Kidney capillary endothelial cell (primary cell): ENCODE measurements around the gene KRT74.

Experiments used
- DNase-seq: peaks from one replicate; pipeline ENCODE4 v3.0.0-alpha.2; 2018; ENCODE audit warnings: low spot score

KRT74 gene

DNA sequence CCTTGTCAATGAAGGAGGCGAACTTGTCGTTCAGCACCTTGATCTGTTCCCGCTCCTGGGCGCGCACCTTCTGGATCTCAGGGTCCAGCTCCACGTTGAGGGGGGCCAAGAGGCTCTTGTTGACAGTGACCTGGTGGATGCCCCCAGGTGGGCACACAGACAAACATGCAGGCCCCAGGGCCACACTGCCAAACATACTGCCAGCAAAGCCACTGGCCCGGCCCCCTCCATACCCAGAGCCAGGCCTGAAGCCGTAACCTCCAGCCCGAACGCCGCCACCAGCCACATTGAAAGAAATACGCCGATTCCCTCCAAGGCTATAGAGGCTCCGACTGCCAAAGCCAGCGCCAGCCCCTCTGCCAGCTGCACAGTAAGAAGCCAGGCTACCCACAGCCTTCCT is 337 bp downstream of the KRT74 start:
- DNase-seq = no peak

DNA sequence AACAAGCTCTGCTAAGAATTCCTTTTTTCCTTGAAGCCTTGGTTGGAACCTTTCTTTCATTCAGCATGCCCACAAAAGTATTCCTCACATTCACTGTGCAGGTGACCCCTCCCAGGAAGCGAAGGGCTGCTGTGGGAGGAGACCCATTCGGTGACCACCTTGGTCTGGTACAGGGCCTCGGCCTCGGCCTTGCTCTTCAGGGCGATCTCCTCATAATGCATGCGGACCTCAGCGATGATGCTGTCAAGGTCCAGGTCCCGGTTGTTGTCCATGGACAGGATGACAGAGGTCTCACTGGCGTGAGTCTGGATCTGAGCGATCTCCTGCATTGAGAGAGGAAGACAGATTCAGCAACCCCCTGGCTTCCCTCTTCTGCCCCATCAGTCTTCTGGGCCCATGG is 3.1 kb downstream of the KRT74 start:
- DNase-seq = no peak

DNA sequence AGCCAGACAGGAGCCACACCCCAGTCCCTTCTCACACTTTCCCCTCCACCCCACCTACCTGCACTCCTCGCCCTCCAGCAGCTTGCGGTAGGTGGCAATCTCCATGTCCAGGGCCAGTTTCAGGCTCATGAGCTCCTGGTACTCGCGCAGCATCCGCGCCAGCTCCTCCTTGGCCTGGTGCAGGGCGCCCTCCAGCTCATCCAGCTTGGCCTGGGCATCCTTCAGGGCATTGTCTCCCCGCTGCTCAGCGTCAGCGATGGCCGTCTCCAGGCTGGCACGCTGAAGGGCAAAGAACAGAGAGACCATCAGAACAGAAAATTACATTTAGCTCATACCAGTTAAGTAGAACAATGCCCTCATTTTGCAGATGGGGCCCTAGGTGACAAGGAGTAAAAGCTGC is 5.5 kb downstream of the KRT74 start:
- DNase-seq = no peak

DNA sequence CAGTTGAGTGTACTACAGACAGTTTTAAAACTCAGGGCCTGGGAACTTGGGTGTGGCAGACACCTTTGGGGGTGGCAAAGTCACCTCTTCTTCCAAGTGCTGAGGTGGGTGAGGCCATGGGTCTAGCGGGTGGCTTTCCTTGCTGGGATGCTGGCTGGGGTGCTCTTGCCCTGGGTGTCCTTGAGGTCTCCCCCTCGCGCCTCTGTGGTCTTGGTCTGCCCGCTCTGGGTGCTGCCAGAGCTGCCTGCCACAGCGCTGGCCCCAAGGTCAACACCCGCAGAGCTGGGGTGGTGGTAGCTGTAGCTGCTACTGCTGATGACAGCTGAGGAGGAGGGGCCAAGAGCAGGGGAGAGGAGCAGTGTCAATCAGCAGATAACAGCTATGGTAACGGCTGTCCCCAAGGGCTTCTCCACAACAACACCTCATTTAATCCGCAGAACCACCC is 6.8 kb downstream of the KRT74 start:
- DNase-seq = no peak

DNA sequence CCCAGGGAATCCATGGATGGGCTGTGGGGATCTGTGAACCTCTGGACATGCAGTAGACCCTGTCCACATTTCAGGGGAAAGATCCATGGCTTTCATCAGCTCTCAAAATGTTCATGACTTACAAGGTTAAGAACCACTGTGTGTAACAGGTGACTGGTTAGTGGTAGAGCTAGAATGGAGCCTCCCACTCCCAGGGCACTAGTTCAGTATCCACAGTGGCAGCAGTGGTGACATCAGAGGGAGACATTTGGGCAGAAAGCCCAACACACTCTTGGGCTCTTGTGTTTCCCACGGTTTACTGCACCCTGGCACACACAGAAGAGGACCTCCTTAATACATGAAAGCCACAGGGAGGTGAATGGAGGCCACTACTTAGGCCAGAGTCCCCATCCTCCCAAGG is 9.1 kb downstream of the KRT74 start:
- no peak for DNase-seq

DNA sequence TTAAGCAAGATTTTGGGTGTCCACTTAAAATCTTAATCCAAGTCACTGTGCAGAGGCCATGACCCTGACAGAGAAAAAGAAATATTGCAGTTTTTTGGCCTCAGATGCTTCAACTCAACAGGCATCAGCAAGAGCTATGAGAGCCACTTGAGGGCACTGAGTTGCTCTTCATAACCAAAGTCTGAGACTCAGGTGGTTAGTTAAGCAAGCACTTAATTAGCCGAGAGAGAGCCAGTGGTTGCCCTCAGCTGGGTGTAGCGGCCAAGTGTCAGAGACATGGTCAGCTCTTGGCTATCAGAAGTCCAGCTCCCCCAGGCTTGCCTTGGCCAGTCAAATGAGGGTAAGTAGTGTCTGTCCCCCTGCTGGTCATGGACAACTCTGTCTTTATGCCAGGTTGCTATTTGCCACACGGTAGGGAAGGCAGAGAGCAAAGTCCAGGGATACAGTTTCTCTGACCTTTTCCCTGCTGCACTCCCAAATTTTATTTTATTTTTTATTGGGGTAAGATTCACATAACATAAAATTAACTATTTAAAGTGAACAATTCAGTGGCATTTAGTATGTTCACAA is 11.7 kb downstream of the KRT74 start:
- DNase-seq = no peak

DNA sequence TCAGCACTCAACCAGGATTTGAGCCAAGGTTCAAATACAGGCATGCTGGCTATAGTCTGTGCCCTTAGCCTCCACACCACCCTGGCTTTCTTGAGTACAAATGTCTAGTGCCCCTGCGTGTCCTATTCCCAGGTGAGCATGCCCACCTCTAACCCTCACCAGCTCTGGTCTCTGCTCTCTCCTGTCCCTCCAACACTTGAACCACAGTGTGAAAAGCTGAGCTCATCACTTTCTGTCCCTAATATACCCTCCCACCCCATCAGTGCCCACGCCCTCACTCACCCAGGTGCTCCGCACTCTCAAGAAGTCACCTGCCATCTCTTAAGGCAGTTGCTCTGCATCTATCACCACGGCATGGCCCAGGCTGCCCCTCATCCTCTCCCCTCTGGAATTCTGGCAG is 13.7 kb downstream of the KRT74 start:
- no peak for DNase-seq

DNA sequence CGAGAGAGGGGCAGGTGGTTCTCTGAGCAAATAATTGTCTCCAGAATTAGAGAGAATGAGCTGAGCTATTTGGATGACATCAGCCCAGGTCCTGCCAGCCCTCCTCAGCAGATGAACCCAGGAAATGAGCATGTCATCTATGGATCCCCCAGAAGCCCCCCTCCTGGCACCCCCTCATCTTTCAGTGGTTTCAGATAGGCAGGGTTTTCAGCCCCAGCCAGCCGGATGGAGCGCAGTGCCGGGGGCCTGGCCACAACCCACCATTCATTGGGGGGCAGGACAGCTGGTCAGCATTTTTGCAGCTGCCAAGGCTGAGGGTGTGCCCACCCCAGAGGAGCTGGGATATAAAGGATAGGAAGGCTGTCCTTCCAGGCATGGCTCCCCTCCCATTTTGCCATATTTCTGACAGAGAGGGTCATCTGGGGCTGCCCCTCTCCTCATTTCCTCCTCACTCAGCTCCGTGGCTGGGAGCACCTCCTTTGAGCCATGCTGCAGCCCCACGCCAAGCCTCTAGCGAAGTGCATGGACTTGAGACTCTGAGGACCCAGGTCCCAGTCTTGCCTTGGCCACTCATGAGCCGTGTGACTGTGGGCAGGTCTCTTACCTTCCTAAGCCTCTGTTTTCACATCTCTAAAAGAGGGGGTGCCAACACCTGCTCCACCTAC is 14.7 kb downstream of the KRT74 start:
- no peak for DNase-seq

DNA sequence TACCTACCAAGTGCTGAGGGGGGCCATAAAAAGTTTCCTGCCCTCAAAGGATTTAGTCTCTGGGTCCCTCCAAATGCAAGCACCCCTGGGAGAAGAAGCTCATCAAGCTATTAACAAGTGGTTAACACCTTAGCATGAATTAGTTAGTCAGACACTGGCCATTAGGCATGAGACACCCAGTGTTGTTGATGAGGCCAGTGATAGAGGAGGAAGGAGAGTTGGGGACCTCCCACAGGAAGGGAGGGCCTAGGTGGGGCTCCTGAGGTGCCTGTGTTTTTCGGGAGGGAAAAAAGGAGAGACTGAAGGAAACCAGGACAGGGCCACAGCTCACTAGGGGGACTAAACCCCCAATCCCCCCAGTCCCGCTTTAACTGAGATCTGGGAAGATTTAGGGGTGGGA is 16.2 kb downstream of the KRT74 start:
- DNase-seq = no peak

DNA sequence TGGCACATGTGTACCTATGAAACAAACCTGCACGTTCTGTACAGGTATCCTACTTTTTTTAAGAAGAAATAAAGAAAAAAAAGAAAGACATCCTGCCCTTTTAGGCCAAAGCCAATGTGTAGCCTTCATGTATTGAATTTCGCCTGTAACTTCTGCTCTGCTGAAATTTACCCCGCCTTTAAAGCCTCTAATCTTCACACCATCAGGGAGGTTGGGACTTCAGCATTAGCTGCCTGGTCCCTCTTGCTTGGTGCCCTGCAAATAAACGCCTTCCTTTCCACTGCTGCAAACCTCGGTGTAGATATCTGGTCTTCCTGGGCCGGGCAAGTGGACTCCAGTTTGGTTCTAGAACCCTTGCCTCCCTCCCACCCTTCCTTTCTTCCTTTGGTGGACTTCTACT is 18.1 kb downstream of the KRT74 start:
- DNase-seq = no peak

DNA sequence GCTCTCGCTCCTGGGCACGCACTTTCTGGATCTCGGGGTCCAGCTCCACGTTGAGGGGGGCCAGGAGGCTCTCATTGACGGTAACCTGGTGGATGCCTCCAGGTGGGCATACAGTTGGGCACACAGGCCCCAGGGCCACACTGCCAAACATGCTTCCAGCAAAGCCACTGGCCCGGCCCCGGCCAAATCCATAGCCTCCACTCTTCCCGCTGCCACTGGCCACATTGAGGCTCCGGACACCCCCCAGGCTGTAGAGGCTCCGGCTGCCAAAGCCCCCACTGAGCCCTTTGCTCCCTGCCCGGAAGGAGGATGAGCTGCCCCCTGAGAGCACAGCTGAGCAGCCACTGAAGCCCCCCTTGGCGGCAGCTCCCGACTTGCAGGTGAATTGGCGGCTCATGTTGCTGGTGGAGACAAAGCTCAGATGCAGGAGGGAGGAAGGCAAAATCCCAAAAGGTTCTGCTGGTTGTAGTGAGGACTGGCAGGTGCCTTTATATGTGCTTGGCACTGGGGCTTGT is 20.9 kb downstream of the KRT74 start, which contains the start of gene KRT71:
KRT71 (minus strand) TSS at position 465 of the 515 bp plus-strand sequence; CDS start at position 397, 68 bp downstream.
- no peak for DNase-seq

DNA sequence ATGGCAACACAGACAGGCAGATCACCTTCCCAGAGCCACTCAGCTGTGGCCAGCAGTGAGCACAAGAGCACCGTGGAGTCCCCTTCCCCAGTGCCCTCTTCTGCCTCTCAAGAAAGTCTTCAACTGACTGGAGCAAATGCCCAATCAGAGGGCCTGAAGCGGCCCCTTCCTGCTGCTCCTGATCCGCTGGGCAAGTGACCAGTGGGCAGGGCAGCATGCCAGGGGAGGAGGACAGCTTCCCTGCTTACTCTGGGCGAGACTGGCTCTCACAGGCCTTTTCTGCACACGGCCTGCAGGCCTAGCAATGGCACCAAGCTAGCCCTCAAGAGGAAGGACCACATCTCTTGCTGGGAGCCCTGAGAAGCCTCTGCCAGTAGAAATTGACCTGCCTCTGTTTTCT is 21.6 kb downstream of the KRT74 start:
- DNase-seq = no peak

DNA sequence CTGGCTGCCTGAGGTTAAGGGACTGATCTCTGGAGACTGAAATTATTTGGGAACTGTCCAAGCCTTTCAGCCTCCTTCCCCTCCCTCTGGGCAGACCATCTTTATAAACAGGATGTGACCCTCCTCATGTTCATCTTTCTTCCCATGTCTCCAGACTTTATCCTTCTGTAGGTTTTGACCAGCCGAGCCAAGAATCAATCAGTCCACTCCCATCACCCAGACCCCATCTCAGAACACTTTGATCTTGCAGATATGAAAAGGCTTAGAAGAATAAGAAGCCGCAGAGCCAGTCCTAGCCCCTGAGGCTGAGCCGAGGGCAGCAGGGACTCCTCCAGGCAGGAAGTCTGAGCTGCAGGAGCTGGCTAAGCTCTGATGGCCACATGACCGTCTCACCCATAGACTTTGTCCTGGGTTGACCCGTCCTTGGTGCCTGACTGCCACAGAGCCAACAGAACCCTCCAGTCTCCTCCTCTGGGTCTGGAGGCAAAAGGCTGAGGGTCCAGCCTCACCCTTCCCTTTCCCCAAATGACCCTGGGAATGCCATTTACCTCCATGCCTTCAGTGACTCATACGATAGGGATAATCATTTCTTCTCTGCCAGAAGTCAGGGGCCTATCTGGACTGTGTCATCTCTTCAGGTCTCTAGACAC is 22.3 kb downstream of the KRT74 start:
- DNase-seq = no peak

DNA sequence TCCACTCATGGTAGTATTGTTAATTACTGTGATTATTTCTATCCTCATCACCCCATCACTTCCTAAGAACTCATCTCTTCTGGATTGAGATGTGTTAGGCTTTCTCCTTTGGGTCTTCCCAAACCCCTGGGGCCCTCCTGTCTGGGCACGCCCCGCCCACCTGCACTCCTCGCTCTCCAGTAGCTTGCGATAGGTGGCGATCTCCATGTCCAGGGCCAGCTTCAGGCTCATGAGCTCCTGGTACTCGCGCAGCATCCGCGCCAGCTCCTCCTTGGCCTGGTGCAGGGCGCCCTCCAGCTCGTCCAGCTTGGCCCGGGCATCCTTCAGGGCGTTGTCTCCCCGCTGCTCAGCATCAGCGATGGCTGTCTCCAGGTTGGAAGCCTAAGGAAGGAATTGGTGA is 27.5 kb downstream of the KRT74 start:
- no peak for DNase-seq

DNA sequence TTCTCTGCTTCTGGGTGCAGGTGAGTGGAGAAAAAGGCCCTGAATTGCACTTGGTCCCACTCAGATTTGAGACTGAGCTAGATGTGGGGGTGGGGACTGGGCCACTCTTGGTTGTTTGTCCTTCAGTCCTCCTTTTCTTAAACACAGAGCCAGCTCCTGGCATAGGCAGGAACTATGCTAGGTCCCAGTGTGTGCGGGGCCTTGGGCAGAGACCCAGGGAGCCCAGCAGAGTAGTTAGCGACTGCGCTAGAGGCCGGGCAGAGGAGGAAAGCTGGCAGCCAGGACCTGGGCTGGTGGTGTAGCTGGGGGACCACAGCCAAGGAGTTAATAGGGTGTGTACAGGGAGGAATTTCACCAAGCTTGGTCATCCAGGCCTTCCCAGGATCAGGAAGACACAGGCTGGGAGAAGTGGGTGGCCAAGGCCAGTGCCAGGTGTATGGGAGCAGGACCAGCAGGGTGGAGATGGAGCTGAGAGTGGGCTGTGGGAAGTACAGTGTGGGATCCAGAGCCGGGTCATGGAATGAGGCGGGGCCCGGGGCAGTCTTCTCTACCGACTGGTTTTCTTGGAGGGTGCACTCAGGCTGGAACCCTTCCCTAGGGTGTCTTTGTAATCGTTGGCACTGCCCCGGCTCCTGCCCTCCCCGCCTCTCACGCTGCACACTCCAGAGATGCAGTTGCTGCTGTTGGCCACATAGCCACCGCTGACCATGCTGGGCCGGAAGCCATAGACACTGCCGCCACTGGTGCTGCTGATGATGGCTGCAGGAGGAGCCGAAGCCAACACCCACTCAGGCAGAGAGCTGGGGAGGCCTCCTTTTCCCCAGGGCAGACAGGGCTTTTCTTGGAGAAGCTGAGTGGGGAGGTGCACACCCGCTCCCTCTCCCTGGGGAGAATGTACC is 29.4 kb downstream of the KRT74 start:
- DNase-seq = no peak

DNA sequence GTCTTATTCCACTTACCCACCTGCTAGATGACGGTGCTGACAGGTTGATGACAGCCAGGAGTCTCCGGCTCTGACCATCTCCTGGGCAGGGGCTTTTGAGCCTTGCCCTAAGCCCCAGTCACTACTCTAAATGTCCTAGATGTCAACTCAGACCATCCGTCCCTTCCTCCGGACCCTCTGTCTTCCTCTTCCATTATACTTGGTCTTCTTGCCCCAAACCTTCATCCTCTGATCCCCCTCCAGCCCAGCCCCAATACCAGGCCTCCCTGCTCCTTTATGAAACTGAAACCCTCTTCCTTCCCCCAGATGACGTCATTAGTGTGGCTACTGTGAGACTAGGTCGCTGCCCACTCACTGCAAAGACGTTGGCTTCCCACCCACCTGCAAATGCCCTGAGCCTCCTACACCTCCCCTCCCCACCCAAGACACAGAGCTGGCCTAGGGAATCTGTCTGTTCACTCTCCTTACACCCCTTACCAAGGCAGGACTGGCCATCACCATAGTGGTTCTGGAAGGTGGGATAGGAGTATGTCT is 30.8 kb downstream of the KRT74 start:
- DNase-seq = no peak

DNA sequence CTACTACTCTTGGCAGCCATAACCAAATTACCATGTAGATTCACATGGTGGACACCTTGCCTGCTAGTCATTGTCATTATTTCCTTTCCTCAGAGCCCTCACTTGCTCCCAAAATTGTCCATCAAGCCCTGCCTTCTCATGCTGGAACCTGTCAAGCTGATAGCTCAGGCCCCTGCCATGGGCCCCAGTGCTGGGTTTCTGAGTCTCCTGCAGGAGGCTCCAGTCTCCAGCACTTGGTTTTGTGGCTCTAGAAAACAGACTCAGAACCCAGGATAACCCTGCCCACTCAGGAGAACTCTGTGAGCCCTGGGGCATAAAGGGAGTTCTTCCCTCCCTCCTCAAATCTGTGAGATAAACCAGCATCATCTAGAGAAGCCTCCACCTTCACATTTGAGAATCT is 31.5 kb downstream of the KRT74 start:
- DNase-seq = no peak

DNA sequence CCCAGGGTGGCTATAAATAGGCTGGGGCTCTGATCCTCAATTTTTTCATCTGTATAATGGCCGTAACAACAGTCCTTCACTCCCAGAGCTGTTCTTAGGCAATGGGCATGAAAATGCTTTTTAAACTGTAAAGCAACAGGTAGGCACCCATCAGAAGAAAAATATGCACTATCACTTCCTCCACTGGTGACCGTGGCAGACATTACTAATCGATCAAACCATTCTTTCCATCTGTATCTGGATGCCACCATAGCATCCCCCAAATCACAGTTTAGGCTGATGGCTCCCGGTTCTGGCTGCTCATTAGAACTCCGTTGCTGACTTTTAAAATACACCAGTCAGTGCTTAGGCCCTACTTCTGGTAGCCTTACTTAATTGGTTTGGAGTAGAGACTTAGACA is 31.9 kb downstream of the KRT74 start:
- DNase-seq = no peak

DNA sequence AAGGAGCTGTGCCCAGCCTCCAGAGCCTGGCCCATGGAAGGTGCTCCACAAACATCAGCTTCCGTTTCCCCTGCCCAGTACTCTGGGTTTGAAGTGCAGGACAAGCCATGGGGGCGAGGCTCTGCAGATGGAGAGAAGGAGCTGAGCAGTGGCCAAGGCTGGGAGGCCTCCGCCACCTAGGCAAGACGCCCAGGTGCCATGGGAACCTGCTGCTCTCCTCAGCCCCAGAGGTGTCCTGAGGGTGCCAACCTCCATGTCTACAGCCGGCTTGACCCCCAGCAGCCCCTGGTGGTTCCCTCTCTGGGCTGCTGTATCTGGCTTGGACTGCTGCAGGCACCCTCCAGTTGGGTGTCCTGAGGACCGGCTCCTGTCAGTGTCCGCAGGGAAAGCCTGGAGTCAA is 33.1 kb downstream of the KRT74 start:
- no peak for DNase-seq

DNA sequence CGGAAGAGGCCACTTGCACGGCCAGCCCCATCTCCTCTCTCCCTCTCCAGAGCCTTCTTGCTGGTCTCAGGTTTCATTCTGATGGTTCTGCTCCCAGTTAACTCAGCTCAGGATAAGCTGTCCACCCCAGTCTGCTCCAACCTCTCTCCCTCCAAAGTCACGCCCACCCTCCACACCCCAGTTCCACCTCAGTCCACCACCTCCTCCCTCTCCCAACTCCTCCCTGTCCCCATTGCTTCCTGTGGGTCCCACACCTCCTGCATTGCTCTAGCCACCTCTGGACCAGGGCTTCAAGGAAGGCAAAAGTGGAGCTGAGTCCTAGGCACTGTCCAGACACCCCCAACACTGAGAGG is 33.8 kb downstream of the KRT74 start:
- no peak for DNase-seq

DNA sequence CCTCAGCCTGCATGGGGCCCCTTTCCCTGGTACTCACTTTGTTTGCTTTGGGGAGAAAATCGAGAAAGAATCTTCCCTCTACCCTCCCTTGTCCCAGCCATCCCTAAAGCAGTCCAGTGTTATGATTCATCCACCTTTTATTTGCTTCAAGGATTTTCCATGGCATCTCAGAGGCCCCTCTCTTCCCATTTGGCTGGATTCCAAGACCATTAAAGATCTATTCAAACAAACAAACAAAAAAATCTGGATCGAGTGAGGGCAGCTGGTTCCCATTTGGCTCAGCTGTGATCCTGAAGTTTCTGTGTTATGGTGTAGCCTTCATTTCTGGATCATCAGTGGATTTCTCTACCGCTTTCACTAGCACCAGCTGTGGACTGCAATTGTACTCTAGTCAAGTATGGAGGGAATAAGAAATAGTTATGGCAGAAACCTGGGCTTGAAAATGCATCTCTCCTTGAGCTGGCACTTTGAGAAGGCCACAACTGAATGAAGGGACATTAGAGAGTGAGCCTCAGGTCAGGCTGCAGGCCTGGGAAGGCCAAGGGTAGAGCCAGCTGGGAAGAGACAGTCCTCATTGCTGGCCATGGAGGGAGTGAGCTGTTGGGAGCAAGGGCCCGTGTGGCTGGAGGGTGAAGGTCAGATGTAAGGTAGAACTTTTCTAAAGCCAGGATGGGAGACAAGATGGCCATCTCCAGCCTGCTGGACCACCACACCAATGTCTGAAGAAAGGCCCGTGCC is 34.4 kb downstream of the KRT74 start:
- no peak for DNase-seq

DNA sequence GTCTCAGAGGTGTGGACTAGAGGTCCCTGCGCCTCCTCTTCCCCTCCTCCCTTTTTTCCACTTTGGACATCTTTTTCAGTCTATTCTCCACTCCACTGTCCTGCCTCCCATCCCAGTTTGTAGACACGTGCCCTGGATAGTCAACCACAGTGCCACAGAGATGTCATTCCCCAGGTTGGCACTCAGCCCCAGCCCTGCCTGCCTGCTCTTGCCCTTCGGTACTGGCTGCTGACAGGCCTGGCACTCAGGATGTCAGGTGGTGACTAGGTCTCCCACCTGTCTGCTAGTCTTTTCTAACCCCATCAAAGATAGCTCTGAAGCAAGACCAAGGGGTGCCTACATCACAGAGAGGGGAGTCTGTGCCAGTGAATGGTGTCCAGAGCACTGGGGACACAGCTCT is 36.5 kb downstream of the KRT74 start:
- DNase-seq = no peak
